G401 (cell line): ENCODE measurements around the gene CHAF1B. TPM values are rescaled to one million over a fixed set of nuclear protein-coding genes. Genes with fewer than 3 reads are reported as not detected.

Source experiments
- DNase-seq: peaks from one replicate; pipeline ENCODE4 v3.0.0-alpha.2; 2015; ENCODE audit warnings: low spot score
- in situ Hi-C: cut with HindIII; loops from 2 replicates; pipeline ENCODE4 v1.10.0; 2016; ENCODE audit warnings: low sequenced_read_pairs, mixed read lengths
- total RNA-seq: library from RNA; depleted of rRNA; stranded (reverse); fragments of >200 nt; shearing (Covaris generic); gene quantifications from 2 replicates; pipeline ENCODE4 v1.2.3, GENCODE V29; 2014

Gene CHAF1B
- total RNA-seq, 1 experiment from 2014 or later: 18.1 TPM

GRCh38 chr21:36422279-36423098 is 37.3 kb downstream of the CHAF1B start:
- peak; percentile 29 for DNase-seq
- in situ Hi-C loops: no loop called here

GRCh38 chr21:36423771-36424433 is 38.7 kb downstream of the CHAF1B start:
- DNase-seq: no peak

GRCh38 chr21:36424592-36424991 is 39.4 kb downstream of the CHAF1B start:
- in situ Hi-C loops: no loop called here
- DNase-seq: no peak

More at GRCh38 chr21:36423771-36424433, 38.7 kb downstream of the CHAF1B start:
- in situ Hi-C loops: no loop called here

GRCh38 chr21:36425286-36425685 is 40.1 kb downstream of the CHAF1B start:
- no peak for DNase-seq
- in situ Hi-C loops: no loop called here

GRCh38 chr21:36427502-36427901 is 42.3 kb downstream of the CHAF1B start:
- no peak for DNase-seq
- in situ Hi-C loops: no loop called here

- DNase-seq: no peak
- in situ Hi-C loops: no loop called here
Observed at GRCh38 chr21:36428761-36429432, 43.7 kb downstream of the CHAF1B start.

- in situ Hi-C loops: no loop called here
- DNase-seq: no peak
Observed at GRCh38 chr21:36429947-36430546, 44.9 kb downstream of the CHAF1B start.

GRCh38 chr21:36430841-36431240 is 45.6 kb downstream of the CHAF1B start:
- in situ Hi-C loops: no loop called here
- no peak for DNase-seq

GRCh38 chr21:36431252-36431651 is 46.1 kb downstream of the CHAF1B start:
- DNase-seq: no peak
- in situ Hi-C loops: no loop called here

GRCh38 chr21:36433059-36433709 is 48.0 kb downstream of the CHAF1B start:
- in situ Hi-C loops: no loop called here
- DNase-seq: no peak

GRCh38 chr21:36434144-36434543 is 49.0 kb downstream of the CHAF1B start:
- in situ Hi-C loops: no loop called here

GRCh38 chr21:36436829-36437744 is 51.9 kb downstream of the CHAF1B start:
- no peak for DNase-seq
- in situ Hi-C loops: no loop called here

More at GRCh38 chr21:36434144-36434543, 49.0 kb downstream of the CHAF1B start:
- no peak for DNase-seq

- DNase-seq: no peak
- in situ Hi-C loops: no loop called here
Observed at GRCh38 chr21:36437745-36438128, 52.5 kb downstream of the CHAF1B start.

GRCh38 chr21:36441715-36442114 is 56.5 kb downstream of the CHAF1B start:
- in situ Hi-C loops: no loop called here
- no peak for DNase-seq

GRCh38 chr21:36446301-36446700 is 61.1 kb downstream of the CHAF1B start:
- DNase-seq: no peak
- in situ Hi-C loops: no loop called here

GRCh38 chr21:36450511-36450910 is 65.3 kb downstream of the CHAF1B start:
- in situ Hi-C loops: no loop called here

GRCh38 chr21:36451506-36451905 is 66.3 kb downstream of the CHAF1B start:
- in situ Hi-C loops: no loop called here
- no peak for DNase-seq

More at GRCh38 chr21:36450511-36450910, 65.3 kb downstream of the CHAF1B start:
- no peak for DNase-seq

- in situ Hi-C loops: no loop called here
Observed at GRCh38 chr21:36452281-36452825, 67.2 kb downstream of the CHAF1B start.

More at GRCh38 chr21:36452281-36452825, 67.2 kb downstream of the CHAF1B start:
- DNase-seq: no peak
